Calu3 (cell line): ENCODE results near the gene MCM3AP. TPM values are rescaled to one million over a fixed set of nuclear protein-coding genes. Genes with fewer than 3 reads are reported as not detected.

ENCODE experiments used
- BruUV-seq: library from RNA; stranded (reverse); fragments of 400-500 nt; replicated peaks from 2 replicates; lab custom pipeline; 2021; lab: Mats Ljungman, UMichigan
- CTCF ChIA-PET: fragments of 300-600 bp; sonication (Branson Sonifier 250); formaldehyde crosslinking; loops from one replicate; lab custom pipeline; 2022; ENCODE audit warnings: antibody characterized with exemption; lab: Charles Lee
- DNase-seq: peaks from one replicate; pipeline ENCODE4 v3.0.0; 2022
- H3K27ac Mint-ChIP-seq: one replicate; pipeline ENCODE4 v1.8.0; 2022; ENCODE audit warnings: mixed read lengths; ENCODE audit not compliant: unreplicated experiment
- H3K27me3 Mint-ChIP-seq: one replicate; pipeline ENCODE4 v1.8.0; 2022; ENCODE audit warnings: mixed read lengths; ENCODE audit not compliant: unreplicated experiment
- H3K36me3 Mint-ChIP-seq: one replicate; pipeline ENCODE4 v1.8.0; 2022; ENCODE audit warnings: mild to moderate bottlenecking, moderate library complexity, mixed read lengths; ENCODE audit not compliant: insufficient read depth, unreplicated experiment
- H3K4me1 Mint-ChIP-seq: one replicate; pipeline ENCODE4 v1.8.0; 2022; ENCODE audit warnings: mild to moderate bottlenecking, low read depth, mixed read lengths; ENCODE audit not compliant: unreplicated experiment
- H3K4me3 Mint-ChIP-seq: one replicate; pipeline ENCODE4 v1.8.0; 2022; ENCODE audit warnings: mild to moderate bottlenecking, low read depth, moderate library complexity, mixed read lengths; ENCODE audit not compliant: unreplicated experiment
- H3K9me3 Mint-ChIP-seq: one replicate; pipeline ENCODE4 v1.8.0; 2022; ENCODE audit warnings: low read depth, mixed read lengths; ENCODE audit not compliant: unreplicated experiment
- intact Hi-C: fragments of 100-400 bp; cut with micrococcal nuclease; formaldehyde crosslinking; loops from one replicate; pipeline ENCODE4 v1.10.0; 2022; ENCODE audit not compliant: unreplicated experiment
- total RNA-seq: library from RNA; stranded (reverse); gene quantifications from 2 replicates; pipeline ENCODE4 v1.2.3, GENCODE V29; 2022
- TF ChIP-seq, protein P1 (sequence below): fragments of 200-600 bp; IDR thresholded peaks from one replicate; pipeline ENCODE4 v1.8.0; 2022; ENCODE audit warnings: antibody characterized with exemption; ENCODE audit not compliant: unreplicated experiment

MCM3AP gene
- total RNA-seq, 1 experiment from 2014 or later = 64.1 TPM

GRCh38 chr21:46208761-46209721 is 76.4 kb downstream of the MCM3AP start:
- TF ChIP-seq, protein P1, sequence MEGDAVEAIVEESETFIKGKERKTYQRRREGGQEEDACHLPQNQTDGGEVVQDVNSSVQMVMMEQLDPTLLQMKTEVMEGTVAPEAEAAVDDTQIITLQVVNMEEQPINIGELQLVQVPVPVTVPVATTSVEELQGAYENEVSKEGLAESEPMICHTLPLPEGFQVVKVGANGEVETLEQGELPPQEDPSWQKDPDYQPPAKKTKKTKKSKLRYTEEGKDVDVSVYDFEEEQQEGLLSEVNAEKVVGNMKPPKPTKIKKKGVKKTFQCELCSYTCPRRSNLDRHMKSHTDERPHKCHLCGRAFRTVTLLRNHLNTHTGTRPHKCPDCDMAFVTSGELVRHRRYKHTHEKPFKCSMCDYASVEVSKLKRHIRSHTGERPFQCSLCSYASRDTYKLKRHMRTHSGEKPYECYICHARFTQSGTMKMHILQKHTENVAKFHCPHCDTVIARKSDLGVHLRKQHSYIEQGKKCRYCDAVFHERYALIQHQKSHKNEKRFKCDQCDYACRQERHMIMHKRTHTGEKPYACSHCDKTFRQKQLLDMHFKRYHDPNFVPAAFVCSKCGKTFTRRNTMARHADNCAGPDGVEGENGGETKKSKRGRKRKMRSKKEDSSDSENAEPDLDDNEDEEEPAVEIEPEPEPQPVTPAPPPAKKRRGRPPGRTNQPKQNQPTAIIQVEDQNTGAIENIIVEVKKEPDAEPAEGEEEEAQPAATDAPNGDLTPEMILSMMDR = no peak
- Mint-ChIP-seq H3K4me3 (no peak overlapping the region), H3K36me3 (peaks cover 27% of the 10 kb centered on the region), H3K4me1 (no peaks in the 10 kb centered on the region), H3K27ac (no peak overlapping the region), H3K9me3 (no peaks in the 10 kb centered on the region), H3K27me3 (no peaks in the 10 kb centered on the region)
- intact Hi-C loops = no loop called here
- BruUV-seq = no TSS peak
- CTCF ChIA-PET = interaction anchor here (0.5 kb wide), 1 partner anchor 210 kb away, joined by 3 read pairs; no protein-coding TSS in a partner anchor
- no peak for DNase-seq

DNA sequence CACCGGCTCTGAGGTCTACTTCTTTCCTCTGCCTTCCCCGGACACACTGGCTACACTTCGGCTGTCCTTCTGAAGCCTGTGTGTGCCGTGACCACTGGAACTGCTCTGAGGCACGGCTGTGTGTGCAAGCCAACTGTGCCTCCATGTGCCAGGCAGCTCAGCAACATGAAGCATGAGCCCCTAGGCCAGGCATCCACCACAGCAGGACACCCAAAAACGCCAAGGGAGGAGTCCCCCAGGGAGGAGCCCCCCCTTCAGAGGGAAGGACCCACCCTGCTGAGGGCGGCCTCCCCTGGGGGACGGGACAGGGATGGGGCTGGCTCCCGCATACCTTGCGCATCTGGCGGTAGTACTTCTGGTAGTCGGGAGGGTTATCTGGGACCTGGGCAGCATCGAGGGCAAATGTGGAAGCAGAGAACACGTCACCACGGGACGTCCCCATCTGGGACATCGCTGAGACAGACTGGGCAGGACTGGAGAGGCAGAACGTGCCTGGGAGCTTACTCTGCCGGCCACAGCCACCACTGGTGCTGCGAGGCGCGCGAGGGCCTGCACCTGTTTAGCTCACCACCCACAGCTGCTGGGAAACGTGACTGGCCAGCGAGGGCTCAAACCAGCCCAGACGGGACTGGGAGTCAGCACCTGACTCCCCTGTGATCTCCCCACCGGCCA is 77.4 kb downstream of the MCM3AP start:
- H3K27me3 Mint-ChIP-seq = no peaks in the 10 kb centered on the region
- no peaks in the 10 kb centered on the region for H3K9me3 Mint-ChIP-seq
- H3K4me1 Mint-ChIP-seq = no peaks in the 10 kb centered on the region
- H3K36me3 Mint-ChIP-seq = peaks cover 31% of the 10 kb centered on the region
- no peak for DNase-seq
- intact Hi-C loops = no loop called here
- no peak overlapping the region for H3K4me3 Mint-ChIP-seq
- no TSS peak for BruUV-seq
- CTCF ChIA-PET = no interaction called here
- TF ChIP-seq, protein P1 = no peak
- H3K27ac Mint-ChIP-seq = no peak overlapping the region

- Mint-ChIP-seq H3K4me1 (no peaks in the 10 kb centered on the region), H3K36me3 (peaks cover 34% of the 10 kb centered on the region), H3K9me3 (no peaks in the 10 kb centered on the region), H3K4me3 (no peak overlapping the region), H3K27ac (no peak overlapping the region), H3K27me3 (no peaks in the 10 kb centered on the region)
- TF ChIP-seq, protein P1 = no peak
- DNase-seq = no peak
- CTCF ChIA-PET = interaction anchor here (0.6 kb wide), 1 partner anchor 137 kb away, joined by 3 read pairs; no protein-coding TSS in a partner anchor
- intact Hi-C loops = no loop called here
- BruUV-seq = no TSS peak
Measured at GRCh38 chr21:46207006-46207919, 78.1 kb downstream of the MCM3AP start.
